ENCODE measurements around the gene PRC1.
"Not testable (repeated sequence)": the region's sequence is repeated elsewhere in the genome, so short reads cannot be mapped to it uniquely, and the experiment has no call there.

Gene PRC1

GRCh38 chr15:91021516-91022074 is 27.3 kb upstream of the PRC1 start:
- DNase-seq (ENCODE audit: low read depth in 1 of 2, low spot score in 1 of 2), result peak in 1 of 2 experiments; percentile 15
- TF ChIP-seq JUND (IDR thresholded peaks at IDR 0.05; ENCODE audit: low read depth), result no peak
- in situ Hi-C loops (cut with HindIII; ENCODE audit: low pct_unique_long_range_greater_than_20kb, low sequenced_read_pairs), result no loop called here

GRCh38 chr15:91018158-91018557 is 23.8 kb upstream of the PRC1 start:
- TF ChIP-seq JUND (IDR thresholded peaks at IDR 0.05; ENCODE audit: low read depth), result no peak
- DNase-seq (ENCODE audit: low read depth in 1 of 2, low spot score in 1 of 2), result no peak
- in situ Hi-C loops (cut with HindIII; ENCODE audit: low pct_unique_long_range_greater_than_20kb, low sequenced_read_pairs), result no loop called here

- in situ Hi-C loops (cut with HindIII; ENCODE audit: low pct_unique_long_range_greater_than_20kb, low sequenced_read_pairs), result no loop called here
Measured at GRCh38 chr15:91017716-91018115, 23.4 kb upstream of the PRC1 start.

GRCh38 chr15:91013701-91014100 is 19.4 kb upstream of the PRC1 start:
- DNase-seq (ENCODE audit: low read depth in 1 of 2, low spot score in 1 of 2); in situ Hi-C loops (cut with HindIII; ENCODE audit: low pct_unique_long_range_greater_than_20kb, low sequenced_read_pairs): not testable (repeated sequence)

More at GRCh38 chr15:91017716-91018115, 23.4 kb upstream of the PRC1 start:
- no peak for DNase-seq (ENCODE audit: low read depth in 1 of 2, low spot score in 1 of 2)
- no peak for TF ChIP-seq JUND (IDR thresholded peaks at IDR 0.05; ENCODE audit: low read depth)

GRCh38 chr15:91007266-91007665 is 12.9 kb upstream of the PRC1 start:
- TF ChIP-seq JUND (IDR thresholded peaks at IDR 0.05; ENCODE audit: low read depth), result no peak
- DNase-seq (ENCODE audit: low read depth in 1 of 2, low spot score in 1 of 2), result no peak
- in situ Hi-C loops (cut with HindIII; ENCODE audit: low pct_unique_long_range_greater_than_20kb, low sequenced_read_pairs), result no loop called here

- DNase-seq (ENCODE audit: low read depth in 1 of 2, low spot score in 1 of 2), result no peak
- in situ Hi-C loops (cut with HindIII; ENCODE audit: low pct_unique_long_range_greater_than_20kb, low sequenced_read_pairs), result no loop called here
- TF ChIP-seq JUND (IDR thresholded peaks at IDR 0.05; ENCODE audit: low read depth), result no peak
Measured at GRCh38 chr15:91001209-91001608, 6.9 kb upstream of the PRC1 start.

- in situ Hi-C loops (cut with HindIII; ENCODE audit: low pct_unique_long_range_greater_than_20kb, low sequenced_read_pairs), result no loop called here
- DNase-seq (ENCODE audit: low read depth in 1 of 2, low spot score in 1 of 2), result no peak
- TF ChIP-seq JUND (IDR thresholded peaks at IDR 0.05; ENCODE audit: low read depth), result no peak
Measured at GRCh38 chr15:90998737-90999136, 4.4 kb upstream of the PRC1 start.

- DNase-seq (ENCODE audit: low read depth in 1 of 2, low spot score in 1 of 2), result no peak
- TF ChIP-seq JUND (IDR thresholded peaks at IDR 0.05; ENCODE audit: low read depth), result no peak
- in situ Hi-C loops (cut with HindIII; ENCODE audit: low pct_unique_long_range_greater_than_20kb, low sequenced_read_pairs), result no loop called here
Measured at GRCh38 chr15:90994059-90994416, 297 bp downstream of the PRC1 start.

GRCh38 chr15:90991587-90992285 is 2.6 kb downstream of the PRC1 start:
- DNase-seq (ENCODE audit: low read depth in 1 of 2, low spot score in 1 of 2), result peak in 1 of 2 experiments; percentile 20
- in situ Hi-C loops (cut with HindIII; ENCODE audit: low pct_unique_long_range_greater_than_20kb, low sequenced_read_pairs), result no loop called here
- no peak for TF ChIP-seq JUND (IDR thresholded peaks at IDR 0.05; ENCODE audit: low read depth)

GRCh38 chr15:90990446-90990845 is 3.9 kb downstream of the PRC1 start:
- in situ Hi-C loops (cut with HindIII; ENCODE audit: low pct_unique_long_range_greater_than_20kb, low sequenced_read_pairs), result no loop called here
- no peak for TF ChIP-seq JUND (IDR thresholded peaks at IDR 0.05; ENCODE audit: low read depth)
- no peak for DNase-seq (ENCODE audit: low read depth in 1 of 2, low spot score in 1 of 2)

- in situ Hi-C loops (cut with HindIII; ENCODE audit: low pct_unique_long_range_greater_than_20kb, low sequenced_read_pairs), result no loop called here
- no peak for DNase-seq (ENCODE audit: low read depth in 1 of 2, low spot score in 1 of 2)
- no peak for TF ChIP-seq JUND (IDR thresholded peaks at IDR 0.05; ENCODE audit: low read depth)
Measured at GRCh38 chr15:90989040-90989768, 5.1 kb downstream of the PRC1 start.

- no peak for TF ChIP-seq JUND (IDR thresholded peaks at IDR 0.05; ENCODE audit: low read depth)
- in situ Hi-C loops (cut with HindIII; ENCODE audit: low pct_unique_long_range_greater_than_20kb, low sequenced_read_pairs), result no loop called here
- DNase-seq (ENCODE audit: low read depth in 1 of 2, low spot score in 1 of 2), result peak in 1 of 2 experiments; percentile 15
Measured at GRCh38 chr15:90988296-90988695, 6.0 kb downstream of the PRC1 start.

- in situ Hi-C loops (cut with HindIII; ENCODE audit: low pct_unique_long_range_greater_than_20kb, low sequenced_read_pairs), result no loop called here
- no peak for TF ChIP-seq JUND (IDR thresholded peaks at IDR 0.05; ENCODE audit: low read depth)
- DNase-seq (ENCODE audit: low read depth in 1 of 2, low spot score in 1 of 2), result peak in 1 of 2 experiments; percentile 39
Measured at GRCh38 chr15:90987561-90988141, 6.7 kb downstream of the PRC1 start.

All from T47D (cell line).